NK-92 (cell line): Measurements from ENCODE around the gene SDHA.
"Not testable (repeated sequence)": the region's sequence is repeated elsewhere in the genome, so short reads cannot be mapped to it uniquely, and the experiment has no call there.

Source experiments
- DNase-seq: peaks from one replicate; lab custom pipeline; 2025; ENCODE audit not compliant: unreplicated experiment; lab: John Stamatoyannopoulos, UW

Gene SDHA

GRCh38 chr5:296954-297353, 78.8 kb downstream of the SDHA start:
- DNase-seq = not testable (repeated sequence)

DNA sequence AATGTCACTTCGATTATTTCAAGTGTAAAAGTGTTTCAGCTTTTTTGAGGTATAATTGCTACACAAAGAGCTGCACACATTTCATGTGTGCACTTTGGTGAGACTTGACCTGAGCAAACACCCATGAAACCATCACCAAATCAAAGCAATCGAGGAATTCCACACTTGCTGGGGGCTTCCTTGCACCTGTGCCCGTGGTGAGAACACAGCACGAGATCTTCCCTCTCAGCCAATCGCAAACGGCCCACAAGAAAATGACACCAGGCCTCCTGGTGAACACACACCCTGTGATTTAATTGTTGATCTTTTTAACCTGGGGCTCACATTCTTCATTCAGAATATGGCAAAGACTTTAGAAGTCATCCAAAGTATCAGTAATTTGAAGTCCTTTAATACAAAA, 79.3 kb downstream of the SDHA start:
- DNase-seq = not testable (repeated sequence)

GRCh38 chr5:297991-298736, 80.0 kb downstream of the SDHA start:
- DNase-seq = not testable (repeated sequence)

GRCh38 chr5:298737-299125, 80.6 kb downstream of the SDHA start:
- no peak for DNase-seq

DNA sequence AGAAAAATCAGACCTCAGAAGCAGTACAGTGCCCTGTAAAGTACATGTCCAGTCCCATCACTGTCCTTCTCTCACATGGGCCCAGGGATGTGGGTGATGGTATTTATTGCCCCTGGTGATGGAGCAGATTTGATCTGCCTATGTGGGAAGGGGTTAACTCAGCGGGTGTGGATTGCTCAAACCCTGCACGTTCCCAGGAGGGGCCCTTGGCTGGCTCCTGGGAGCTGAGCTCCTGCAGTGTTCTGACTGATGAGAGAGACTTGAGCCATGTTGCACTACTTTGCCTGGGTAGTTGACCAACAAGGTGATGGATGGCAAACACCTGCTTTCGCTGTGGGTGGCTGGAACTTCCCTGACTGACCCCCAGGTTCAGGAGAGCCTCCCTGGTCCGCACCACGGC, 81.8 kb downstream of the SDHA start:
- DNase-seq = not testable (repeated sequence)

GRCh38 chr5:300691-301435, 82.7 kb downstream of the SDHA start:
- not testable (repeated sequence) for DNase-seq

GRCh38 chr5:302416-302815, 84.3 kb downstream of the SDHA start:
- not testable (repeated sequence) for DNase-seq

DNA sequence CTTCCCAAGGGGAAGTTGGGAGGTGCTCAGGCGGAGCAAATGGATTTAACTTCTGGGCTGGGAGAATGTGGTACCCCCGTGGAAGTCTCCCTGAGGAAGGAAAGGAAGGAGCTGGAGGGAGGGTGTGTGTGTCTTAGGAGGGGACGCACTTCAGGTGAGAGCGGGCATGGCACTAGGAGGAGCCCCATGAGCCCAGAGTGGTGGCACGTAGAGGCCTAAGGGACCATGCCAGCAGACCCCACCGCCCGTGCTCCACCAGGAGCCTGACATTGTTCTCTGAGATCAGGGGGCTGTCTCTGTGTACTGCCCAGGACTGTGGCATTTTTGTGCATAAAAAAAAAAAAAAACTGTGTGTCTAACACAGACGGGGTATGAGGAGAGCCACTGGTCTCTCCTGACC, 84.8 kb downstream of the SDHA start:
- DNase-seq = no peak

- not testable (repeated sequence) for DNase-seq
These were observed 85.6 kb downstream of the SDHA start for GRCh38 chr5:303741-304140.

- no peak for DNase-seq
These were observed 86.9 kb downstream of the SDHA start for GRCh38 chr5:305050-305449.

GRCh38 chr5:305459-305858, 87.3 kb downstream of the SDHA start:
- no peak for DNase-seq

GRCh38 chr5:306011-306805, 88.1 kb downstream of the SDHA start:
- no peak for DNase-seq
